ENCODE data around the gene CRACR2B. TPM values are rescaled to one million over a fixed set of nuclear protein-coding genes. Genes with fewer than 3 reads are reported as not detected.

Gene CRACR2B
- total RNA-seq, 4 donors from 2014 or later, result 0.77 to 15.5 (median 2.5) TPM

- Histone ChIP-seq H3K4me1 (peaks cover 6 to 31% of the 10 kb centered on the region in 2 donors), H3K27me3 (no peaks in the 10 kb centered on the region), H3K4me3 (no peak overlapping the region), H3K27ac (no peak overlapping the region), H3K36me3 (no peaks in the 10 kb centered on the region), H3K9me3 (no peaks in the 10 kb centered on the region)
- intact Hi-C loops (cut with DNase I; ENCODE audit: low total_unique reads), result no loop called here
- TF ChIP-seq POLR2A (IDR thresholded peaks at IDR 0.05), result no peak
- TF ChIP-seq, protein P1, sequence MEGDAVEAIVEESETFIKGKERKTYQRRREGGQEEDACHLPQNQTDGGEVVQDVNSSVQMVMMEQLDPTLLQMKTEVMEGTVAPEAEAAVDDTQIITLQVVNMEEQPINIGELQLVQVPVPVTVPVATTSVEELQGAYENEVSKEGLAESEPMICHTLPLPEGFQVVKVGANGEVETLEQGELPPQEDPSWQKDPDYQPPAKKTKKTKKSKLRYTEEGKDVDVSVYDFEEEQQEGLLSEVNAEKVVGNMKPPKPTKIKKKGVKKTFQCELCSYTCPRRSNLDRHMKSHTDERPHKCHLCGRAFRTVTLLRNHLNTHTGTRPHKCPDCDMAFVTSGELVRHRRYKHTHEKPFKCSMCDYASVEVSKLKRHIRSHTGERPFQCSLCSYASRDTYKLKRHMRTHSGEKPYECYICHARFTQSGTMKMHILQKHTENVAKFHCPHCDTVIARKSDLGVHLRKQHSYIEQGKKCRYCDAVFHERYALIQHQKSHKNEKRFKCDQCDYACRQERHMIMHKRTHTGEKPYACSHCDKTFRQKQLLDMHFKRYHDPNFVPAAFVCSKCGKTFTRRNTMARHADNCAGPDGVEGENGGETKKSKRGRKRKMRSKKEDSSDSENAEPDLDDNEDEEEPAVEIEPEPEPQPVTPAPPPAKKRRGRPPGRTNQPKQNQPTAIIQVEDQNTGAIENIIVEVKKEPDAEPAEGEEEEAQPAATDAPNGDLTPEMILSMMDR (IDR thresholded peaks at IDR 0.05), result no peak
- no peak for DNase-seq
Observed at GRCh38 chr11:799641-800316, 27.9 kb upstream of the CRACR2B start.

DNA sequence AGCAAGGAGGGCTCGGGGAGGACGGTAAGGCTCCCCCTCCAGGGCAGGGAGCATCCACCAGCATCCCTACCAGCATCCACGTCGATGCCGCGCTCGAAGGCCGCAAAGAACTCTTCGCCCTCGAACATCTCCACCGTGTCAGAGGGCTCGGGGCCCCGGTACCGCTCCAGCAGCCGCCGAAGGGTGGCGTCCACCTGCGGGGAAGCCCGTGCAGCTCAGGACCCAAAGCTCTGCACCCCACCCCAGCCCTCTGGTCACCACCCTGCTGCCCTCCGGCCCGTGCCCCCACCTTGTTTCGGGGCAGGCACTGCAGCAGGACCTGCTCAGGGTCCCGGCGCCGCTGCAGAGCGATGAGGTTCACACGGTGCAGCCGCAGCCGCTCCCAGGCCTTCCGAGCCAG lies 27.2 kb upstream of the CRACR2B start:
- Histone ChIP-seq H3K27me3 (no peaks in the 10 kb centered on the region), H3K36me3 (no peaks in the 10 kb centered on the region), H3K4me1 (peaks cover 6 to 25% of the 10 kb centered on the region in 2 donors), H3K27ac (no peak overlapping the region), H3K9me3 (no peaks in the 10 kb centered on the region), H3K4me3 (no peak overlapping the region)
- TF ChIP-seq POLR2A (IDR thresholded peaks at IDR 0.05), result no peak
- TF ChIP-seq, protein P1 (IDR thresholded peaks at IDR 0.05), result no peak
- no peak for DNase-seq
- intact Hi-C loops (cut with DNase I; ENCODE audit: low total_unique reads), result no loop called here

DNA sequence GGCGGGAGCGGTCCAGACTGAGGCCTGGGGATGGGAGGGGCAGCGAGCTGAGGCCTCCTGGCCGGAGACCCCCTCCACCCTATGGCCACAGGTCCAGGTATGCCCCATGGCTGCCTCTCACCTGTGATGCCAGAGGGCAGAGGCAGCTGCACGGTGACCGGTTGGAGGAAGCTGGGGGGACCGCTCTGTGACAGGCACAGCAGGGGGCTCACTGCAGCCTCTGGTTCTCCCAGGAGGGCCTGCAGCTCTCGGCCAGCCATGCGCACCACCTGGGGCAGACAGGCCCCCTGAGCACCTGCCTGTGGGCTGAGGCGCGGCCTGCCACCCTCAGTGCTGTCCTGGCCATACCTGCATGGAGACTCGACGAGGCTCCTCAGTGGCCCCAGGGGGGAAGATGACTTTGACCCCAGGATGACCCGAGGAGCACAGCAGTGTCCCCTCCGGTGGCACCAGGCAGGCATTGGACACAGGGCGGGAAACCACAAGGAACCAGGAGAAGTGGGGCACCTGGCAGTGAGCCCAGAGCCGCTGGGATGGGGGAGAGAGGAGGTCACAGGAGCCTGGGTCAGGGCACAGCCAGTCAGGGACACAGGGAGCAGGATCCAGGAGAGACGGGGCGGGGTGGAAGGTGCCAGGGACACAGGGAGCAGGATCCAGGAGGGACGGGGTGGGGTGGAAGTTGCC lies 26.5 kb upstream of the CRACR2B start:
- Histone ChIP-seq H3K4me1 (peaks cover 6 to 20% of the 10 kb centered on the region in 2 donors), H3K36me3 (no peaks in the 10 kb centered on the region), H3K4me3 (no peak overlapping the region), H3K9me3 (no peaks in the 10 kb centered on the region), H3K27ac (no peak overlapping the region), H3K27me3 (no peaks in the 10 kb centered on the region)
- TF ChIP-seq, protein P1 (IDR thresholded peaks at IDR 0.05), result no peak
- TF ChIP-seq POLR2A (IDR thresholded peaks at IDR 0.05), result no peak
- no peak for DNase-seq
- intact Hi-C loops (cut with DNase I; ENCODE audit: low total_unique reads), result no loop called here

DNA sequence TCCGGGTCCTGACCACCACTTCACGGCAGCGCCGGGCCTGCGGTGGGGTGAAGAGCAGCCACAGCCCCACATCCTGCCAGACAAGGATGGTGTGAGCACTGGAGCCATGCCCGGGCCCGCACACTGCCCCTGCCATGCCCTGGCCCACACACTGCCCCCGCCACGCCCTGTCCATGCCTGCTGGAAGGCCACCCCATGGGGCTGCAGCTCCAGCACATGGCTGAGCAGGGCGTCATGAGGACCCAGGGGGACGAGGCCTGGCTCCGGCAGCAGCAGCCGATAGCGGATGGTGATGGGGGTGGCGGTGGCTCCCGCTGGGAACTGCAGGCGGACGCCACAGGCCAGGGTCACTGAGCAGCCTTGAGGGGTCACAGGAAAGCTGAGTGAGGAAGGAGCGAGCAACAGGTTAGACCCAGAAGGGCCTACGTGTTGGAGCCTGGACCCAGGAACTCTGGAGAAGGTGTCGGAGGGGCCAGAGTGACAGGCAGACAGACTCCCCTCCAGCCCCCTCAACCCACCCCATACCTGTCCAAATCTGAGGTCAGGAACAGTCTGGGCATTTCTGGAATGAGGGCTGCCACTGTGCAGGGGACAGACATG lies 25.6 kb upstream of the CRACR2B start:
- no peak for TF ChIP-seq POLR2A (IDR thresholded peaks at IDR 0.05)
- TF ChIP-seq, protein P1 (IDR thresholded peaks at IDR 0.05), result no peak
- Histone ChIP-seq H3K9me3 (no peaks in the 10 kb centered on the region), H3K4me1 (peaks cover 0 to 12% of the 10 kb centered on the region in 2 donors), H3K27ac (no peak overlapping the region), H3K36me3 (no peaks in the 10 kb centered on the region), H3K27me3 (no peaks in the 10 kb centered on the region), H3K4me3 (no peak overlapping the region)
- DNase-seq, result no peak
- intact Hi-C loops (cut with DNase I; ENCODE audit: low total_unique reads), result no loop called here

All from uterus (tissue), 4 donors.